HCEC 1CT (cell line): ENCODE results near the gene GEMIN8.

ENCODE experiments used
- DNase-seq: peaks from one replicate; pipeline ENCODE4 v3.0.0-alpha.2; 2017

GEMIN8 gene, protein sequence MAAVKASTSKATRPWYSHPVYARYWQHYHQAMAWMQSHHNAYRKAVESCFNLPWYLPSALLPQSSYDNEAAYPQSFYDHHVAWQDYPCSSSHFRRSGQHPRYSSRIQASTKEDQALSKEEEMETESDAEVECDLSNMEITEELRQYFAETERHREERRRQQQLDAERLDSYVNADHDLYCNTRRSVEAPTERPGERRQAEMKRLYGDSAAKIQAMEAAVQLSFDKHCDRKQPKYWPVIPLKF

GRCh38 chrX:14029425-14030173, at the start of gene GEMIN8:
Gene GEMIN8, minus strand, starts transcription at chrX:14029892. Its CDS starts 8,414 bp downstream, at chrX:14021478.
- DNase-seq: peak; percentile 84

DNA sequence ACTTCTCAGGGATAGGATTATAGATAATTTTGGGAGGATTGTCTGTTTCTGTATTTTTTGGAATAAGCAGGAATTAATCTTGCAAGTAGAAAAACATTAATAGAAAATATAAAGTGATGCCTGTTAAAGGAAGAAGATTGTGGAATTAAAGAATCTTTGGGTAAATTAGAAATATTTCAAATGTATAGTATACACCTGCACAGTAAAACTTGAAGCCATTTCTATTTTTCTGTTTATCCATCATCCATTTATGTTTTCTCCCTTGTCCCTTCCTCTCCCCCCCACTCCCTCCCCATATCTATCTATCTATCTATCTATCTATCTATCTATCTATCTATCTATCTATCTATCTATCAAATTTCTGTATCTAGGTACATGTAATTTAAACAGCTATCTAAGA, 46.9 kb upstream of the GEMIN8 start:
- DNase-seq: no peak

- DNase-seq: no peak
Observed at GRCh38 chrX:14073556-14073955, 43.9 kb upstream of the GEMIN8 start.

DNA sequence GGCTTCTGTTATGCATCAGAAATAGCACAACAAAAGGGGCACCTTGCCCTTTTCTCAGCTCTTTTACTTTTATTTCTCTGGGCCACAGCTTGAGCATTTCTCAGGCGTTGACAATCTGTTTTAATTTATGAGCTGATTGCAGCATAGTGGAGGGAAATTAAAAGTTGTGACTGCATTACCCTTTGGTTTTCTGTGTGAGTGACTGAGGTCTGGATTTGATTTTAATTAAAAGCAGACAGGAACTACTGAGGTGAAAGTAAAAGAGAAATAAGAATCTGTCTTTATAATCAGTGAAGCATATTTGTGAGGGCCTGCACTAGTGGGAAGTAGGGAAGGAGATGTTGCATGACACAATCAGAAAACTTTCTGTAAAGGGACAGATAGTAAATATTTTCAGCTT, 43.4 kb upstream of the GEMIN8 start:
- DNase-seq: no peak

DNA sequence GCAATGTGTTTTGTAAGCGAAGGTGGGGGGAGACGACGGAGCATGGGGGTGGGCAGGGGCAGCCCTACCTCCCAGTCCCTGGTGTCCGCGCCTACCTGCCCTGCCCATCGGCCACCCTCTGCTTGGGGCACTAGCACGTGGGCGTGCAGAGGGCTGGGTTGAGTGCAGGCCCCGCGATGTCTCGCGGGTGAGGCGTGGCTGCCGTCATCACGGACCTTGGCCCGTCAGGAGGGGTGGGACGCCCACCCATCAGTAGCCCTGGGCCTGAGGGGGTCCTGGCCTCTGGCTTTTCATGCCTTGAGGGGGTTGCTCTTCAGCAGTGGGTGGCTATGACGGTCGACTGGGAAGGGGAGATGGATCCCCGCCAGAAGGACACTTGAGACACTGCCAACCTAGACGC, 36.1 kb upstream of the GEMIN8 start:
- no peak for DNase-seq

DNA sequence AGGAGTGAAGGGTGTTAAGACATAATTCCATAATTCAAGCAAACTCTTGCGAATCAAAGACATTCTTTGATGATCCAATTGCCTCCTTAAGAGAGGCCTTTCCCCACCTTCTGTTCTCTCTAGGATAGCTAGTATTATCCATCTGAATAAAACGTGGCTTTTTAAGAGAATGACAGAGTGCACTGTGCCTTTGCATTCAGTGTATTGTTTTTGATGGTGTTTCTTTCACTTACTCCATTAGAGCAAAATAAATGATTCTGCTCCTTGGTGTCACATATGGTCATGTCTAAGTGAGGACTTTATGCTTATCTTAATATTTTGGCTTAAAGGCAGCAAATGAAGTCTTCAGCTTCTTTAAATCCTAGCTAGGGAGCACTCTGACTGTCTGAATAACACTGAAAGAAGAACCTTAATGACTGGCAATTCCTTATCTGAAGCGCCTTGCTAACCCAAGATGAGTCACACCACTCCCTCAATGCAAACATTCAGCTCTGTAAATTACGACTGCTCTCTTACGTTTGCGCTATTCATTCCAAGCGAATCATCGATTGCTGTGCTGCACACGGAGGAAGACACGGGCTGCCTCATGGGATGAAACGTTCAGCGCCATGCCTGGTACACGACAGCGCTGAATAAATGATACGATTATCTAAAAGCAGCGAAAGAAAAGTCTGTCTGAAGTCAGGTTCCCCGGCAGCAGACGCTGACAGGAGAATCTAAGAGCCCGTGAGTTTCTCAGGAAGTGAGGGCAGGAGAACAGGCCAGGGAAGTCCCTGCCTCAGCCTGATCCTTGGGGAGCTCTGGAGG, 35.1 kb upstream of the GEMIN8 start:
- no peak for DNase-seq

DNA sequence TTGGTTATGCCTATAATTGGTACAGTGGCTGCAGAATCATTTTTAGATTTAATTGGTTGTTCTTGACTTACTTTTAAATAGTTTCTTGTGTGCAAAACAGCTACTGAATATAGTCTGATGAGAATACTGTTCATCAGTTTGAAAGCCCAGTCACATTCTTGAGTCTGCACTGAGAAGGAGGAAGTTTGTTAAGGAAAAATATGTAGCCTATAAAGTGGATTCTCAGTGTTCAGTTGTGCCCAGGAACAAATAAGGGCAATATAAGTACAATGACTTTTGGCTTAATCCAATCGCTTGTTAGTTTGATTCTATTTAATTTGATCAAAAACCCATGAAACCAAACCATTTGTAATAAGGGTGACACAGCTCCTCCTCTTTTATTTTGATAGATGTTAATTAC, 32.8 kb upstream of the GEMIN8 start:
- no peak for DNase-seq

DNA sequence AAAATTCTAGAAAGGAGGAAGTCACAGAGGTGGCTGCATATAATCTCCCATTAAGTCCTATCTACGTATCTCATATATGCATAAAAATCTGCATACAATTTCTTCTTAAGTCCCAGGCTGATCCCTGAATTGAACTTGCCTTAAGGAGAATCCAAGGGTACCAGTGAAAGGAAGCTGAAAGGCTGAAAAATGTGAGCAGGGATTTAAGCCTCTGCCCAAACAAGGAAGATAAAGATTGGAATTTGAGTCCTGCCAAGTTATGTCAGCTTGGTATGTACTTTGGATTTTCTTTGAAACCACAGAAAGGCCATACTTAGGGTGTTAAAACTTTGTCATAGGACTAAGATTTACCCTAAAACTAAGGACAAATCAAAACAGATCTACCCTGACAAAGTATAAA, 26.5 kb upstream of the GEMIN8 start:
- no peak for DNase-seq

- DNase-seq: no peak
Observed at GRCh38 chrX:14051416-14051815, 21.7 kb upstream of the GEMIN8 start.

DNA sequence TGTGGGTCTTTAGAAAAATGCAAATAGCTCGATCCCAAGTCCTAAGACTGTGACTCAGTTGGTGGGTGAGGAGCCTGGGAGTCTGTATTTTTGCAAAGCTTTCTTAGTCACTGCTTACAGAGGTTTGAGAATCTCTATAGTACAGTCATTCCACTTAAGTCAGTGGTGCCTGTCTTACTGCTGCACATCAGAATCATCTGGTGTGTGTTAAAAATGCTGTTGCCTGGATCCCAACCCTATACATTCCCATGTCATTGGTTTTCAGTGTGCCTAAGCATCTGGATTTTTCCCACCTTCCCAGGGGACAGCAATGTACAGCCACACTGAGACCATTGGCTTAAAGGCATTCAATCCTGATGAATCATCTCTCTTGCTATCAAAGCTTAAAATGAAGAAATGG, 21.0 kb upstream of the GEMIN8 start:
- DNase-seq: no peak

DNA sequence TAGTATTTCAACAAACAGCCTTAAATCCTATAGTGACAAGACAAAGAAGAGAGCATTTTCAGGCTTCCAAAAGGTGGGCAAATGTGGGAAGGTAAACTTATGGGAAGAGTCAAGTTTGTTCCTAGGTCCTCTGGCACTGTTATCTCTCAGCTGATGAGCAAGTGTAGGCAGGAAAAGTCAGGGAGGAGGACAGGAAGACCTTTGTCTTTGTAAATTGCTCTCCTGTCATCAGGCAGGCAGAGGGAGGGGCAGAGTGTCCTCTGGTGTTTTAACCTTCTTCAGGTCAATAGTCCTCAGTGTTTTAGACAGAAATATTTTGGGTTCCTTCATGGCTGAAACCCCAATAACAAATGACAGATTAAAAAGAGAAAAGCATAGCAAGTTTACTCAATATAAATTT, 13.5 kb upstream of the GEMIN8 start:
- DNase-seq: no peak

- DNase-seq: peak; percentile 20
Observed at GRCh38 chrX:14039344-14039743, 9.7 kb upstream of the GEMIN8 start.

- DNase-seq: no peak
Observed at GRCh38 chrX:14038375-14039085, 8.8 kb upstream of the GEMIN8 start.

DNA sequence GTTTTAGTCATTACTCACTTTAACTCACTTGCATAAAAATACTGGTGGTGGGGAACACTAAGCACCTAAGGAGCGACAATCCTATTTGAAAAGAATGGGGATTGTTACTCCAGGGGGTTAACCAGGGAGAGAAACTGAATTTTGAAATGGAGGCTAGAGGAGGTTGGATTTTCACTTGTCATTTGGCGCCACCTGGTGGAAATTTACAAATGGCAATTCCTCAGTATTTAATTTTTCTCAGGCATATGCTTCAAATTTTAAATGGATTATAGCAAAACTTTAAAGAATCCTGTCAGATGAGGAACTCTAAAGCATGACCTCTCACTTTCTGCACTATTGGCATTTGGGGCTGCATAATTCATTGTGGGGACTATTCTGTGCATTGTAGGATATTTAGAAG, 2.7 kb upstream of the GEMIN8 start:
- DNase-seq: peak; percentile 28

DNA sequence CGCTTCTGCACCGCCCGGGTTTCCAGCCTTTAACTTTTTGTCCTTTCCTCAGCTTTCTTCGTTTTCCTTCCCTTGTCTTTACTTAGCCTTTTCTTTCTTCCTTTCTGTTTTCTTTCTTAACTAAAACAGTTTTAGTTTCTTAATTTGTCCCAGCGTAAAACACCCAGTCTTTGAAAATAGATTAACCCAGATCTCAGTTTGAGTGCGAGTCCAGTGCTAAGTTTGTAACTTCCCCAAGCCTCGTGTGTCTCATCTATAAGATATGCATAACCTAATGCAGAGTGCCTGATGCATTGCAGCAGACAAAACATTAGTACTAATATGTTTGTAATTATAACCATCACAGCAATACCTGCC, 460 bp upstream of the GEMIN8 start:
- peak; percentile 47 for DNase-seq

DNA sequence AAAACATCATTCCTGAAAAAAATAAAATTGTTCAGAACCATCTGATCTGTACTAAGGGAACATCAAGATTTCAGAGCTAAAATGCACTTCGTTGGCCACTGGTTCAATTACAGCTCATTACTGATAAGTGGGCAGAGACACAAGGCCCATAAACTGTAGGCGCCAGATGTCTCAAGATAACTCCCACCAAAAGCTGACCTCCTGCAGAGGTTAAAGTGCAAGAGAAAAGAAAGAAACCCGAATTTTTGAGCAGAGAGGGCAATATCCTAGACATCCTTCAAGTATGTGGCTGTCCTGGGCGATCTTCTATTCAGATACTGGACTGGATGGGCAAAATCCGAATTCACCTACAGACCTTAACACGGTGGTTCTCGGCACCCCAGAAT, 660 bp downstream of the GEMIN8 start:
- no peak for DNase-seq

GRCh38 chrX:14028473-14028872, 1.2 kb downstream of the GEMIN8 start:
- DNase-seq: no peak

DNA sequence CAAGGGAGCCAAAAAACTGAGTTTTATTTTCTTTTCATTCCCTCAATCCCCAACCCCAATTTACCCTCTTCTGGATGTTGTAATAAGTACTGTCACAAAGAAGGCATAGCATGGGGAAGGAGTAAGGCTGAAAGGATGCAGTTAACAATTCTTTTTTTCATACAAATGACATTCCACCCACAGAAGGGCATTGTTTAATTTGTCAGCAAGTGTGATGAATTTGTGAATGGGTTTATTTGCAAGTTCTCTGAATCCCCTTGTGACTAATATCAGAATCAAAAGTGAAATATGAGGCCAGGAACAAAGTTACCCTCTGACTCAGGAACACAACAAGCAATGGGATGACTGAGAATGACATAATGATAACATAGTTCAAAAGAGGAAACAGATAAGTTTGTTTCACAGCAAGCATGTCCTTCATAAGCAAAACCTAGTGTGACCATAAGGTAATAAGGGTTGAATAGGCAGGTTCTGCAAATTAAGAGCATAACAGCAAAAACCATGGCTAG, 2.1 kb downstream of the GEMIN8 start:
- peak; percentile 66 for DNase-seq

GRCh38 chrX:14027036-14027435, 2.7 kb downstream of the GEMIN8 start:
- DNase-seq: peak; percentile 43

GRCh38 chrX:14026121-14026520, 3.6 kb downstream of the GEMIN8 start:
- no peak for DNase-seq

GRCh38 chrX:14022019-14022418, 7.7 kb downstream of the GEMIN8 start:
- no peak for DNase-seq

- no peak for DNase-seq
Observed at GRCh38 chrX:14017399-14017798, 12.3 kb downstream of the GEMIN8 start.

- DNase-seq: no peak
Observed at GRCh38 chrX:14015941-14016340, 13.8 kb downstream of the GEMIN8 start.
